Testis (tissue), 3 donors: Measurements from ENCODE around the gene HMCES. TPM values are rescaled to one million over a fixed set of nuclear protein-coding genes. Genes with fewer than 3 reads are reported as not detected.

Experiments used
- DNase-seq: peaks from one replicate; pipeline ENCODE4 v3.0.0-alpha.2; 2019
- H3K27ac ChIP-seq, 2 donors: fragments of 200-600 bp; sonication (generic); one replicate each; pipeline ENCODE4 v1.5.1; 2019
- H3K27me3 ChIP-seq: fragments of 200-600 bp; sonication (generic); one replicate; pipeline ENCODE4 v1.5.1; 2019
- H3K36me3 ChIP-seq: fragments of 200-600 bp; sonication (generic); one replicate; pipeline ENCODE4 v1.5.1; 2017; ENCODE audit warnings: low read depth; ENCODE audit errors: missing control alignments
- H3K4me1 ChIP-seq: fragments of 200-600 bp; sonication (generic); one replicate; pipeline ENCODE4 v1.5.1; 2019
- H3K4me3 ChIP-seq, 2 donors: fragments of 200-600 bp; sonication (generic); one replicate each; pipeline ENCODE4 v1.5.1; 2017 to 2019
- H3K9me3 ChIP-seq: fragments of 200-600 bp; sonication (generic); one replicate; pipeline ENCODE4 v1.5.1; 2017
- POLR2A ChIP-seq: fragments of 450-650 bp; IDR thresholded peaks from one replicate; pipeline ENCODE4 v1.6.1; 2017; ENCODE audit warnings: antibody characterized with exemption, mild to moderate bottlenecking, moderate library complexity
- WGBS, 2 donors: methylation state at CpG; one replicate each; pipeline ENCODE4 v1.1.5; 2018; 5-methylcytosine and 5-hydroxymethylcytosine counted together
- intact Hi-C: fragments of 100-400 bp; cut with DNase I; formaldehyde crosslinking; loops from one replicate; pipeline ENCODE4 v1.15.1; 2023; ENCODE audit warnings: low total_unique reads
- polyA plus RNA-seq: library from polyadenylated mRNA; stranded (reverse); fragments of 350-450 nt; fragmentation: Illumina TruSeq; extraction: RNeasy Lipid Tissue Mini Kit (QIAGEN cat#74804); gene quantifications from one replicate; pipeline ENCODE4 v1.2.3, GENCODE V29; 2014; ENCODE audit warnings: low read depth, low replicate concordance; ENCODE audit not compliant: insufficient read depth
- total RNA-seq, 2 donors: library from RNA; depleted of rRNA; stranded (reverse); fragments of >200 nt; gene quantifications; one replicate each; pipeline ENCODE4 v1.2.3, GENCODE V29; 2016
- TF ChIP-seq, protein P1 (sequence below), 3 experiments: fragments of 450-650 bp in 2 of 3; fragments of 200-600 bp in 1 of 3; sonication (generic) in 1 of 3; IDR thresholded peaks; one replicate each; pipeline ENCODE4 v1.5.1; 2016 to 2019; ENCODE audit warnings: antibody characterized with exemption in 3 of 3, mild to moderate bottlenecking in 2 of 3, moderate library complexity in 1 of 3

Gene HMCES
- total and polyA plus RNA-seq, 3 donors from 2014 or later, result 37.8 to 81.5 (median 41.6) TPM

DNA sequence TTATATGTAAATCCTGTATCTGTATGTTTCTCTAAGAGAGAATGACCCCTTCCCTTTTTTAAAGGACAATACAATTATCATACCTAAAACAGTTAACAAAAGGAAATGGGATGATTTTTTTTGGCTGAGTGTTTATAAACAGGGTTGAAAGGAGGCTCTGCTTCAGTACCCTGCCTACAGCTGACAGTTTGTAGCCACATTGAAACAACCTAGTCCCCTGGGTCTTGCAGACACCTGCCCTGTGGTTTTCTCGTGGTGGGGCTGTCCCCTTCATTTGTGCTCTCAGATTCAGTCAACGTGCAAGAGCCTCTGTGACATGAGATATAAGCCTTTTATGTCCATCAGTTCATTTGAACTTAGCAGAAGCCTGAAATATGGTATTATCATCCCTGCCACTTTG lies 2.3 kb upstream of the HMCES start:
- Histone ChIP-seq H3K4me3 (no peak overlapping the region), H3K36me3 (no peaks in the 10 kb centered on the region), H3K9me3 (no peaks in the 10 kb centered on the region), H3K27me3 (no peaks in the 10 kb centered on the region), H3K4me1 (peaks cover 6% of the 10 kb centered on the region), H3K27ac (no peak overlapping the region)
- intact Hi-C loops, result loop anchor here (5.0 kb wide), 1 partner anchor 41 kb away; a partner anchor contains a TSS
- DNase-seq, result no peak
- TF ChIP-seq, protein P1, sequence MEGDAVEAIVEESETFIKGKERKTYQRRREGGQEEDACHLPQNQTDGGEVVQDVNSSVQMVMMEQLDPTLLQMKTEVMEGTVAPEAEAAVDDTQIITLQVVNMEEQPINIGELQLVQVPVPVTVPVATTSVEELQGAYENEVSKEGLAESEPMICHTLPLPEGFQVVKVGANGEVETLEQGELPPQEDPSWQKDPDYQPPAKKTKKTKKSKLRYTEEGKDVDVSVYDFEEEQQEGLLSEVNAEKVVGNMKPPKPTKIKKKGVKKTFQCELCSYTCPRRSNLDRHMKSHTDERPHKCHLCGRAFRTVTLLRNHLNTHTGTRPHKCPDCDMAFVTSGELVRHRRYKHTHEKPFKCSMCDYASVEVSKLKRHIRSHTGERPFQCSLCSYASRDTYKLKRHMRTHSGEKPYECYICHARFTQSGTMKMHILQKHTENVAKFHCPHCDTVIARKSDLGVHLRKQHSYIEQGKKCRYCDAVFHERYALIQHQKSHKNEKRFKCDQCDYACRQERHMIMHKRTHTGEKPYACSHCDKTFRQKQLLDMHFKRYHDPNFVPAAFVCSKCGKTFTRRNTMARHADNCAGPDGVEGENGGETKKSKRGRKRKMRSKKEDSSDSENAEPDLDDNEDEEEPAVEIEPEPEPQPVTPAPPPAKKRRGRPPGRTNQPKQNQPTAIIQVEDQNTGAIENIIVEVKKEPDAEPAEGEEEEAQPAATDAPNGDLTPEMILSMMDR (IDR thresholded peaks at IDR 0.05), result no peak
- no peak for TF ChIP-seq POLR2A
- WGBS, 2 donors, result 58 to 67% methylated on average over 2 of the region's 2 CpGs

DNA sequence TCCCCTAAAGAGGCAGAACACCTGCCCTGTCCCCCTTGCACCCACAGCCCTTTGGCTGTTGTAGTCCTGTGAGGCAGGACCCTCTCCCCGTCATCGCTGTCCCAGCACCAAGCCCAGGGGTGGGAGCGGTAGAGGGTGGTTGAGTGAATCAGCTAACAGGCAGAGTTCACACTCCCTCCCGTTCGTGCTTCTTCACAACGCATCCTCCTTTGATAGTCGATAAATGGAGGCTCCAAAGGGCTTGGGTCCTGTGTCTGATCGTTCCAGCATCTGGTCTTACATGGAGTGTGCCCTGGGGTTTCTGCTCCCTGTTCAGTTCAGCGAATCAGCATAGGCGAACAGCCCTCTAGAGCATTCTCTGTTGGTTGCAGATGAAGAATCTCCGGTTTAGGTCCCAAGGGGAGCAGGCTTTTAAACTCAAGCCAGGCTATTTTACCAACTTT lies 820 bp upstream of the HMCES start:
- TF ChIP-seq, protein P1 (IDR thresholded peaks at IDR 0.05), result no peak
- TF ChIP-seq POLR2A, result no peak
- DNase-seq, result peak; percentile 22
- Histone ChIP-seq H3K27ac (peak overlapping the region; percentile 97), H3K4me1 (peaks cover 6% of the 10 kb centered on the region), H3K27me3 (no peaks in the 10 kb centered on the region), H3K9me3 (no peaks in the 10 kb centered on the region), H3K4me3 (peak overlapping the region; percentile 95 to 98), H3K36me3 (no peaks in the 10 kb centered on the region)
- 50 to 59% methylated on average over 11 of the region's 11 CpGs for WGBS, 2 donors
- intact Hi-C loops, result loop anchor here (5.0 kb wide), 1 partner anchor 39 kb away; a partner anchor contains a TSS

DNA sequence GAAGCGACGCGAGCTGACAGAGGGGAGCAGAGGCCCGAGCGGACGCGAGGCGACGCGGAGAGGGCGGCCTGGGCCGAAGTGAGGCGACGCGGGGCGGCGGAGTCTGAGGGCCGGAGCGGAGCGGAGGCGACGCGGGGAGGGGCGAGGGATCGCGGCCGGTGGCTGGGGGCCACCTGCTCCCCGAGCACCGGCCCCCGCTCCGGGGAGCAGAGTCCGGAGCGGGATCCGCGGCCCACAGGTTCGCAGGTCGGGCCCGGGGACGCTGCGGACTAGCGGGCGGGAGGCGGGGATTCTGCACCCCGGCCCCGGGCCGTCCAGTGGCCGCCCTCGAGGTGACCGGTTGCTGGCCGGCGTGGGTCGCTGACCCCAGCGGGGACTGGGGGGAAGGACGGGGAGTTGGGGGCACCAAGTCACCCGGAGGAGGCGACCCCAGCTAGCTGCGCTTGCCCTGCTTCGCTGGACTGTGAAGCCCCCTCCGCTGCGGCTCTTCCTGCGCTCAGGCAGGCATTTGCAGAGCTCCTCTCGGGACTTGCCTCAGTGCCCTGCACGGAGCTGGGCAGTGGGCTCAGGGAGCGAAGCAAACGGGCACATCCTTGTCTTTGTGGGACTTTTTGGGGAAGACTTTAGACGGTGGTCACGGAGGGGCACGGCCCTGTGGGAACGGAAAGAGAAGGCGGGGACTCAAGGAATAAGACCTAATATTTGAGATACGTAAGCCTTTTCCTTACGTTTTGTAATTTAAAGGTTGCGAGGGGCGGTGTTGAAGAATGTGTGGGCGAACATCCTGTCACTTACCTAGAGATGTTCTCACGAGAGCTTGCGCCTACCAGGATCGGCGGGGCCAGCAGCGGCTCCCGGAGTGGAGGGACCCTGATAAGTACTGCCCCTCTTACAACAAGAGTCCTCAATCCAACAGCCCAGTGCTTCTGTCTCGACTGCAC lies 566 bp downstream of the HMCES start:
- peak; percentile 36 for DNase-seq
- 1 to 4% methylated on average over 26 to 71 of the region's 82 CpGs for WGBS, 2 donors
- Histone ChIP-seq H3K27me3 (no peaks in the 10 kb centered on the region), H3K36me3 (no peaks in the 10 kb centered on the region), H3K4me1 (peaks cover 6% of the 10 kb centered on the region), H3K27ac (peak overlapping the region; percentile 97), H3K4me3 (peak overlapping the region; percentile 95 to 98), H3K9me3 (no peaks in the 10 kb centered on the region)
- no peak for TF ChIP-seq POLR2A
- TF ChIP-seq, protein P1 (IDR thresholded peaks at IDR 0.05), result no peak
- intact Hi-C loops, result loop anchor here (5.0 kb wide), 1 partner anchor 38 kb away; a partner anchor contains a TSS

DNA sequence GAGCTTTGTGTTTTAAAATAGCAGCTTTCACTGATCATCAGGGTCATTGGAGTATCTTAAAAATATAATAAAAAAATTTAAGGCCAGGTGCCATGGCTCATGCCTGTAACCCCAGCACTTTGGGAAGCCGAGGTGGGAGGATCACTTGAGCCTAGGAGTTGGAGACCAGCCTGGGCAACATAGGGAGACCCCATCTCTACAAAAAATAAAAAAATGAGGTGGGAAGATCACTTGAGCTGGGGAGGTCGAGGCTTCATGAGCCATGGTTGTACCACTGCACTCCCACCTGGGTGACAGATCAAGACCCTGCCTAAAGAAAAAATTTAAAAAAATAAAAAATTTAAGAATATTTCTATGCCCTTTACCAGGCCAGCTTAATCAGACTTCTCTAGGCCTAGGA lies 1.5 kb downstream of the HMCES start:
- WGBS, 2 donors, result 50 to 69% methylated on average over 2 of the region's 2 CpGs
- no peaks in the 10 kb centered on the region for H3K27me3 ChIP-seq
- no peaks in the 10 kb centered on the region for H3K9me3 ChIP-seq
- no peak for TF ChIP-seq POLR2A
- TF ChIP-seq, protein P1 (IDR thresholded peaks at IDR 0.05), result no peak
- peaks cover 6% of the 10 kb centered on the region for H3K4me1 ChIP-seq
- DNase-seq, result no peak
- intact Hi-C loops, result no loop called here
- no peak overlapping the region for H3K27ac ChIP-seq
- H3K36me3 ChIP-seq, result no peaks in the 10 kb centered on the region
- H3K4me3 ChIP-seq, result no peak overlapping the region
